GM18511 (cell line): Measurements from ENCODE around the gene WDR7.

ENCODE experiments used
- ATAC-seq: cut with Tn5 transposase; IDR thresholded peaks from one replicate; pipeline ENCODE4 v1.9.1; 2021; ENCODE audit warnings: mild to moderate bottlenecking, moderate library complexity; ENCODE audit not compliant: unreplicated experiment

Gene WDR7

DNA sequence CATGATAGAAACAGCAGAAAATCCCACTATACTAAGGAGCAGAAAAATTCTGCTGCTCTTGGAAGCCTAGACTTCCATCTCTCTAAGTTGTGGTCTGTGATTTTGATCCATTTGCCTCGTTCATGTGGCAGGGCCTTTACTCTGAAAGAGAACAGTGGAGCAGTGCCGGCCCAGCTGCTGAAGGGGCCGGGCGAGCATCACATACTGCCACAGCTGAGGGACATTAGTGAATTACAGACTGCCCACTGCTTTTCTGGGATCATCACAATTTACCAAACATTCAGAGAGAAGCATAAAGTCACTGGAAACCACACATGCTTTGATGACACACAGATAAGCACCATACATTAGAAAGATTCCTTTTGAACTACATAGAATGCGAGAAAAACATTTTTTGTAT, 278.7 kb downstream of the WDR7 start:
- ATAC-seq: no peak

DNA sequence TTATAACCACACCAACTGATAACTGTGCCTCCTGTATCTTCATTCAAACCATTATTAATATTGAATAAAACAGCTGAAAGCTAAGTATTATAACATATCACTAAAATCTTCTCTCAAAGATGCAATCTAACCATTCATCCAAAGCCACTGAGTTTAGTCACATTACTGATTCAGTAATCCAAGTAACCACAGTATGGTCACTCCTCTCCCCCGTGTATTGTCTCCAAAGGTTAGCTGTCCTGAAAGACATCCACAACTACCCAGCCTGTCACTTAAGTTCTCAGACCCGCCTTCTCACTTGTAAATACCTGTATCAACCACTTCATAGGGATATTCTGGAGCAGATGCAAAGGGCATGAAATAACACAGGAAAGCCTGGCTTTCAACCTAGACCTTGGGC, 282.3 kb downstream of the WDR7 start:
- ATAC-seq: no peak

DNA sequence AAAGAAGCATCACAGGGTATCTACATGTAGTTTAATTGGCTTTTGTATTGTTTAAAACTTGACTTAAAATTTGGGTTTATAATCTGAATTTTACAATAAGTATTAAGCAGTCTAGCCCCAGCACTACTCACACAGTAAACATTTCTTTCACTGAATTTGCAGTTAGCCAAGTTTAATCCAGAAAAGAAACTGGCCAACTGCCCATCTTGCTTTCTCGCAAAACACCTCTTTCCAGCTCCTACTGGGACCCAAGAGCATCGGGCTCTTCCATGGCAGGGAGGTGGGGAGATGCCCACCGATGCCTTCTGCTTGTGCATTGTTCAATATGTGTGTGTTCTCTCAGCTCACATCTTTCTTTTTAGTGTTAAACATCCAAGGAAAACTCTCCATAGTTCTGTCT, 283.0 kb downstream of the WDR7 start:
- no peak for ATAC-seq

DNA sequence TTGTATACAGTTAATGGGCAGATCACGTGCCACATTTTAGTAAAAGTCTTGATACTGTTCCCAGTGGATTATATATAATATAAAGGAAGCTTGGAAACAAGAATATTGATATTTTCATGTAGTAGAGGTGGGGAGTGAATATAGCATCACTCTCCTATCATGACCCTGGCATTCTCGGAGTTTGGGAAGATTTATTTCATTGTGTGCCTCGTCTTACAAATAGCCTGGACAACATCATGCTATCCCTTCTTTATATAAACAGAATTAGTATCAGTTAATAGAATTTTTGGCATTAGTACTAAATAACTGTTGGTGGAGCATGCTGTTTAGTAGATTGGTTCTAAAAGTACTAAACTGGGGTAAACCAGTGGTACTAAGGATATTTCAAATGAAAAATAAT, 283.7 kb downstream of the WDR7 start:
- no peak for ATAC-seq

DNA sequence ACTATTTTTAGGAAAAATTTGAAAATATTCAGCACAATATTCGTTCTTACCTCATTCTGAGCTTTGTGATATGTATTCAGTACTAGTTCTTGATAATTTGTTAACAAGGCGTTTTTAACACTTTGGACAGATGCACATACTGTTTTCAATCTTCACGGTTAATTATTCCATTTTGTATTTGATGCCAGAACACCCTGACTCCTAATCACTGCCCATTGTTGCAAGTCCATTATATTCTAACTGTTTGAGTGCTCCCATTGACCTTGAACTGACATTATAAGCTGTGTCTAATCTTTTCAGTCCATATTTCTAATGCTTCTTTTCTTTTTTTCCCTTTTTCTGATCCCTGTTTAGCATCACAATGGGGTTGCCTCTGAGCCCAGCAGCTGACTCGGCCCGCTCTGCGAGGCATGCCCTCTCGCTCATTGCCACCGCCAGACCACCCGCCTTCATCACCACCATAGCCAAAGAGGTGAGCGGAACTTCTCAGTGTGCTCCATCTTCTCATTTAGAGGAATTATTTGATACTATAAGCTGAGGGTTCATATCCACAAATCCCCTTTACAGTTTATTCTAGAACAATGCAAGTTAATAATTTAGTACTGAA, 284.4 kb downstream of the WDR7 start:
- no peak for ATAC-seq

DNA sequence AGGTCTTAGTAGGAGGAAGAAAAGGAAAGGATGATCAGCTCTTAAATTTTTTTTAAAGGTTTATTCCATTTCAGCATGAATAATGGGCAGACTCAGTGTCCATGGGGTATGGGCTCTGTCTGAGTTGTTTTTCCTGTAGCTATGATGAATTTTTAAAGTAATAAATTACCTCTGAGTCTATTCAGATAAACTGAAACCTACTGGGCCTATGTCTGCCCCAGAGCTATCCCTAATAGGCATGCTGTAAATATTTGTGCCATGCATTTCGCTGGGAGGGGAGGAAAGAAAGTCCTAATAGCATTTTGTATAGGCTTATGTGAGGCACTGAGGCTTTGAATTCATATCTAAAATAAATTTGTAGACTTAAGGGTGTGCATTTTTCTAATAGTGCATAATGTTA, 285.3 kb downstream of the WDR7 start:
- ATAC-seq: no peak

DNA sequence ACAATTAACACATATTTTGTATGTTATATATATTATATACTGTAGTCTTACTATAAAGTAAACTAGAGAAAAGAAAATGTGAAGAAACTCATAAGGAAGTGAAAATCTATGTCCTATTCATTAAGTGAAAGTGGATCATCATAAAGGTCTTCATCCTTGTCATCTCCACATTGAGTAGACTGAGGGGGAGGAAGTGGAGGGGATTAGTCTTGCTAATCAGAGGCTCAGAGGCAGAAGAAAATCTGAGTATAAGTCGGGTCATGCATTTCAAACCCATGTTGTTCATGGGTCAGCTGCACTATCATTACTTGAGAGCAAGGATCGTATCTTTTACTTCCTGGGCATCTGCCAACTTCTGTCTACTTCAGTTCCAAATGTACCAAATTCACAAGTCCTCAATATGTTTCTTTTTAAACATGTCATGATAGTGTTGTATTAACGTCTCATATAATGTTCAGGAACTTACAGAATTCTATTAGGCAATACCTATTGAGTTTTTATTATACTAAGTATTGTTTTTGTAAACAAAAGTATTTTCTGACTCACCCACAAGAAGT, 286.8 kb downstream of the WDR7 start:
- ATAC-seq: no peak

DNA sequence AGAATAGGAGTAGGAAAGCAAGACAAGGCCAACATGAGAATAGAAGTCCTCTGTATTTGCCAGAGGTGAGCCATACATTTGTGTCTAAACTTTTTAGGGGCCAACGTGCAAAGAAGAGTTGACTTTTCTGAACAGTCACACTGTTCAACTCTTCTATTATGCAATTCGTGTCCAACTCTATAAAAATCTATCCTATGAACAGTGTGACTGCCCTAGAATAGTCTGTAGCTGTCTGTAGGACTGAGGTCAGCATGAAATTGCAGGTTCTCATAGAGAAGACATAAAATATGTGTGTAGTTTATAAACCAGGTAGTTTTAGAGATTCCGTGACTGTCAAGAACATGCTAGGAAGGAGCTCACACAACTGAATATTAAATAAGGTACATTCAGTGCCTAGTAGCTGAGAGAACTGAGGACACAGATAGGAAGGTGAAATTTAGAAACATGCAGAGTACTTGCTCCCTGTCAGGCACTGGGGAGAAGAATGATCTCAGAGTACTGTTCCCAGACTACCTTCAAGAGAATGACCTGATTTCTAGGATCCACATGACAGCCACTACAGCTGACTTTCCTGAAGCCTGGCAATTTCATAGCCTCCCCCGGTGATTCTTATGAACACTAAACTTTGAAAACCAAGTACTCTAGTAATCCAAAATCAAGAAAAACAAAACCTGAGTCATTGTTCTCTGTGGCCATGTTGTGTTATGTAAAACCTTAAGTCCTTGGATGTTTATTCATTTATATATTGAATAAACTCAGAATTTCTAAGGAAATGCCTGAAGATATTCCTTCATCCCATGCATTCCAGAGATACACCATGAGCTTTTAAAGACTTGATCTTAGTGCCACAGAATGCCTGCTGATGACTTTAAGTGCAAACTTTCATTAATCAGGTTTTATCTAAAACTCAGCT, 294.3 kb downstream of the WDR7 start:
- no peak for ATAC-seq

DNA sequence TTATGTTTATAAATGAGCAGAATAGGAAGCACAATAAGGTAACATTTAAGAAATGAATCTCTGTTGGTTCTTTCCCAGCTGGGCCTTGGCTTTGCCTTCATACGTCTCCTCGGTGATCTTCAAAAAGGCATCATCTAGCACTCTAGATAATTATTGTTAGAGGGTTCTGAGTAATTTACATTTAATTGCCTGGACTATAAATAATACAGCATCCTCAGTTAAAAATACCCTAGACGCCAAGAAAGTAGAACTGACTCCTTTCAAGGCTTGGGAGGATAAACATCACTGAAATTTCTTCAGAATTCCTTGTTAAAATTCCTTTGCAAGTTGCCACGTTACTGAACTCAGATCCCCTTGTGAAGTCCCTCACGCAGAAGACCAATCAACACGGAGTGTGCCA, 296.1 kb downstream of the WDR7 start:
- no peak for ATAC-seq

DNA sequence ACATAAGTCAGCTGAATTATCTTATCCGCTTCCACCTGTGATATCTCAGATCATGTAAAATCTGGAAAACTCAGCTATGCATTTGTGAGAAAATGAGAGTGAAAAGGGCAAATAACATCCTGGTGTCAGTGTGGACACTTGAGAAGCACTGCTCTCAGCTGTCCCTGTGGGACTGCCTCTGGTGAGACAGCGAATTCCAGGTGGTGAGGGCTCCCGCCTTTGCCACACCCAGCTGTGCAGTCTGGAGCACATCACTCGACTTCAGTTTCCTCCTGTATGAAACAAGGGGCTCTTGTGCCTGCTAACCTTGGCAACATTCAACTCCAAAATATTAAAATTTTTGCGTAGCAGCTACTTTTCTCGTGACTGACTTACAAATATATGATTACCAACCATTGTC, 300.9 kb downstream of the WDR7 start:
- ATAC-seq: no peak

DNA sequence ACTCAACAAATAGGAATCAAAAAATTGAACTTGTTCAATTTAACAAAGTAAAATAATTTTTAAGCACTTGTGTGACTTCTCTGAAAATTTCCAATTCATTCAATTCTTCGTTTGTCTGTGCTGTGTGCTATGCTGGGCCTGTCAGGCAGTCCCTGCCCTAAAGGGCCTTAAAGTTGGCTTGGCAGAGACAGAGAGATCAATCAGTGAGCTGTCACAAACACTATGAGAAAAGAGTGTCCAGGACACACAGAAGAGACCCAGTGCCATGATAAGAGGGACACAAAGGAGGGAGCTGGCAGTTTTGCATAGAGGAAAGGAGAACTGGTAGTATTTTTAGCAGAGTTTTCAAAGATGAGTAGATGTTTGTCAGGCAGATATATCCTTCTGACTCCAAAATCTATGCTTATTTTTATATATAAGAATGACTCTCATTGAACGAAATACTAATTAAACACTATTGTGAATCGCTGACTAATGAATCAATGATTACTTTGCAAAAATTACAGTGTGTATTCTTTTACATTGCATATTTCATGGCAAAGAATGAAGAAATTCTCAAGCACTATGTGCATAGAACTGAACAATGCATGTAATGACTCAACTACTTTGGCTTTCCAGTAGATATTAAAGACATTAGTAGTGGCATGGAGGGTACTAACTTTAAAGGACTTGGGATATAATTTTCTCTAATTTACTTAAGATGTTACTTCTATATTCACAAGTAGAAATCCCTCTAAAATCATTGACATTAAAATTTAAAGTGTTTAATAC, 302.5 kb downstream of the WDR7 start:
- no peak for ATAC-seq

DNA sequence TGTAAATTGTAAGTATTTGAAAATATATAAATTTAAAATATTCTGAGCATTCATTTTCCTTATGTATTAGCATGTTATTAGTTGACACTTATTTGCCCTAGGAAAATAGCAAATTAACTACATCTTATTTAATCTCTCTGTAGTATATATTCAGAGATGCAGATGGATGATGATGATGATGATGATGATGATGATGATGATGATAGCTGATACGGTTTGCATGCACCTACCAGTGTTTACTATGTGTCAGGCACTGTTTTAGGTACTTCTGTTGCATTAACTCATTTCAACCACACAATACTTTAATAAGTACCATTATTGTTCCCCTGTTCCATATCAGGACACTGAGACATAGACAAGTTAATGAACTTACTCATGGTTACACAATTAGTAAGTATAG, 304.3 kb downstream of the WDR7 start:
- ATAC-seq: no peak

DNA sequence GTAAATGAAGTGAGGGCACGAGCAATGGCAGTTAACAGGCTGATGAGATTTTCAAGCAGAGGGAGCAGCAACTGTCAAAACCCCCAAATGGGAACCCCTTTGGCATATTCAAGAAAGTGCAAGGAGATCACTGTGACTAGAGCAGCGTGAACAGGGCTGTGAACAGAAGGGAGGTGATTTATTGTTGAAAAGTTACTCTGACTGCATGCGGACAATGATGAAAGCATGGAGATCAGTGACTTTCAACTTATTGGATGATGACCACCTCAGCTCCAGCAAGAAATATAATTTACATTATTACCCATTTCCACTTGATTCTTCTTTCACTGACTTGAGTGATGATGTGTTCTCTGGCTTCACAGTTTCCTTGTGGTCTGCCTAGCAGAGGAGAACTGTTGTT, 308.0 kb downstream of the WDR7 start:
- no peak for ATAC-seq

DNA sequence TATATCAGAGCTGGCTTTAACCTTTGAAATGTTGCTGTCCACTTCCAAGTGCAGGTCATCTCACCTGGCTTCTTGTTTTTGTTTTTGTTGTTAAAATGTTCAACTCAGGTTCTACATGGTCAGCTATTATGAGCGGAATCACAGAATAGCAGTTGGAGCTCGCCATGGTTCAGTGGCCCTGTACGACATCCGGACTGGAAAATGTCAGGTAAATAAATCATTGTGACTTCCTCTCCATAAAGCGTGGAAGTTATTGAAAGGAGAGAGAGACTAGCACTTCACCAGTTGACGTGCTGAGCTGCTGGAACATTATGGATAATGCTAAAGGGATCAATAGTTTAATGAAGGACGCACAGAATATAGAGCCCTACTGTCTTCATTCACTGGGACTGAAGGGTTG, 311.2 kb downstream of the WDR7 start:
- no peak for ATAC-seq

DNA sequence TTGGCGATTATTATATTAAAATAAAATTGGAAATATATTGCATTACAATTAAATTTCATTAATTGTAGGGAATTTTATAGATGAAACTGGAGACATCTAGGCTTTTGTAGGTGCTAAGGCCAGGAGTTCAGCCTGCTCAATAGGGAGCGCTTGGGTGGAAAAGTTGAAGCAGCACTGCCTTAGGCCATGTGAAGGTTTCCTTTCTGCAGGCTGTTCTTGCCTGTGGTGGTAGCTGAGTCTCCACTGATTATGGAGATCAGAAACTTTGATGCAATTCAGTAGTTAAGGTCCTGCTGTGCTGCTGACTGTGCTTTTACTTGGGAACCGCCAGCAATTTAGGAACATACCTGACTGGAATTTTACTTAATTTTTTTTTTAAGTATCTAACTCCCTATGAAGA, 315.9 kb downstream of the WDR7 start:
- no peak for ATAC-seq

DNA sequence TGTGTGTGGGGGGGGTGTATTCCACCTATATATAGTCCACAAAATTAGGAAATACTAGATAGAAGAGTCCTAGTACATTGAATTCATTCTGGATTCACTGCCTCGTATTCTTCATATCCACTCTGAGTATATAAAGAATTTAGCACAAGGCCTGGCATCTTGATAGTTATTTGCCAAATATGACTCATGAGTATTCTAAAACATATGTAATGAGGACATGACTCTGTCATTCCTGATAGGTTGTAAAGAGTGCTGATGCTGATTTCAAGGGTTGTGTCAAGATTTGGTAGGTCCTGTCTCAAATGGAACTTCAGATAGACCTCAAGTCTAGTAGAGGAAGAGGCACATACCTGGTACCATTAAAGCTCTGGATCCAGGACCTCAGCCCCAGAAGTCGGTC, 322.3 kb downstream of the WDR7 start:
- ATAC-seq: no peak

DNA sequence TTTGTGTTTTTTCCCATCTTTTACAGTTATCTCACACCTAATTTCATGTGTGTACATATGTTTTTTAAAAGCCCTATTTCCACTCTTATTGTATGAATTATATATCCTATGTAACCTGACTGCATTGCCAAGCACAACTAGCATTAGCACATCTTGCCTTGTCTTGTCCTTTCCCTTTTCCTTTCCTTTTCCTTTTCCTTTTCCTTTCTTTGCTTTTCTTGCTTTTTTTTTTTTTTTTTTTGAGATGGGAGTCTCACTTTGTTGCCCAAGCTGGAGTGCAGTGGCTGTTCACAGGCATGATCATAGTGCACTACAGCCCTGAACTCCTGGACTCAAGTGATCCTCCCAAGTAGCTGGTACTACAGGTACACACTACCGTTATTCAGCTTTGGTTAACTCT, 323.0 kb downstream of the WDR7 start:
- no peak for ATAC-seq

DNA sequence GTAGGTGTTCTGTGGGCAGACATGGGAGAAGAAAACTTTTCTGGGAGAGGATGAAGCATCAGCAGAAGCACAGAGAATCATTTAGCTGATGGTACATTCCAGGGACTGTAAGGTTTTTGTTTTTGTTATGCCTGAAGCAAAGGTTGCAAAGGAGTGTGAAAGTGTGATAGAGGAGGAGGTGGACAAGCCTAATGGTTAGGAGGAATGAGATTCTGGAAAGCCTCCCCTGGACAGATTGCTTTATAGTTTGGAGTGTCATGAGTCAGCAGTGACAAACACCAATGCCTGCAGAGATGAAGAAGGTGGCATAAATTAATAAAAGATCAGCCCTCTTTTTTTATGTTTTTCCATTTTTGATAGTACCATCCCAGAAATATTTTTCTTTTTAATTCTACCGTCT, 324.1 kb downstream of the WDR7 start:
- no peak for ATAC-seq

DNA sequence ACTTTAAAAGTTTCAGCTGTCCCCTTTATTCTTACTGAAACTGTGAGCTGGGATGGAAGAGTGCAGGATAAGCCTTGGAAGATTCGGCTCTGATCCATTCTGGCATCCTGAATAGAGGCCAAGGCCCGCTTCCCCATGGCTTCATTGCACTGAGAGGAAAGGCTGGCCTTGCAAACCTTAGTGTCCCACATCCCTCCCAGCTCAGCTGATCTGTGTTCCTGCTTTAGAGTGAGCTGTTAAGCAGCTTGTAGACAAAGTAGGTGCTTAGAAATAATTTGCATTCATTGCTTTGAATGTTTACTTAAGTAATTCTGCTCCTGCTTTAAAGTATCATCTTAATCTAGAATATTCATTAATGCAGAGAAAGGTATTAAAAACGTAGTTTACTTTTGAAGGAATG, 326.1 kb downstream of the WDR7 start:
- ATAC-seq: no peak

DNA sequence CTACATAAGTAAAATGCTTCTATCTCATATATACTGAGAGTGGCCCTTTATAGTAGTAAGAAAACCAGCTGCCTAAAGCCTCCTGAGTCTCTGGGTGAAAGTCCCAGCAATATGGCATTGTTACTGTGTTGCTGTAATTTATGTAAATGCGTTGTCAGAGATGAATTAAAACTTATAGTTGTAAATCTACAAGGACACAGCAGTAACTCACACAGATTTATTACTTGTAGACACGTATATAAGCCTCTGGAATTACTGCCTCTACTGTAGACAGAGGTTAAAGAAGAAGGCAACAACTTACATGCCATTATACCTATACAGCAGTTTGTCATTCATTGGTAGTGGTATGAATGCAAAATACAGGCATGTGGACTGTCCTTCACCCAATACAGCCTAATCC, 326.6 kb downstream of the WDR7 start:
- ATAC-seq: no peak

DNA sequence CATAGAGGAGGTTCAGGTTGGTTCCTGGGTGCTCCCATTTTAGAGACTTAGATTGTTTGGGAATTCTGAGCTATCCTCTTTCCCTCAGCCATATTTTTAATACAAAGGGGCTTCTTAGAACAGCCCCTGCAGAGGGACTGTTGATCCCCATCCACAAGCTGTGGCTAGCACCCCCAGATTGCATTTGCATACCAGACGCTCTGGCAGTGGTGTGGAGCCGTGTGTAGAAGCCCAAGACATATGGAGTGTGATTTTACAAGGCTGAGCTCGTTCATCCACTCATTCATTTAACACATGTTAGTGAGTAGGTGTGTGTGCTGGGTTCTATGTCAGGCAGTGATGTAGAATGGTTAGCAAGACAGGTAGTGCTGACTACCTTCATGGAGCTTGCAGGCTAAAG, 329.0 kb downstream of the WDR7 start:
- no peak for ATAC-seq

DNA sequence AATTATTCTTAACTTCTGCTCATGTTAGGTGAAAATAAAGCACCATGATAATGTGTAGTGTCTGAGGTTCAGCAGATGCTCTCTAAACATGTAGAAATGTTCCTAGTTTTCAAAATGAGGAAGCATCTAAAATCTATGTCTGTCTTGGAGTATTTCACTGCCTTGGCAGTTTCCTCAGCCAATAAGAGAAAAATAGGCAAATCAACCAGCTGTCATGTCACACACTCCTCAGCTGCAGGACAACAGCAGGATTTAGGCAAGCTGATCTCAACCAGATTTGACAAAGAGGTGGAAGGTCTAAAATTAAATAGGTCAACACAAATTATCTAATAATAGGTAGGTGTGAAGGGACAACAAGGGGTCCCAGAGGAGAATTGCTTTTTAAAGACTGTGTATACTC, 331.6 kb downstream of the WDR7 start:
- ATAC-seq: no peak
